DMS53 (cell line): ENCODE data around the gene PHC2.

Experiments used
- DNase-seq: peaks from one replicate; lab custom pipeline; 2025; lab: John Stamatoyannopoulos, UW

PHC2 gene

DNA sequence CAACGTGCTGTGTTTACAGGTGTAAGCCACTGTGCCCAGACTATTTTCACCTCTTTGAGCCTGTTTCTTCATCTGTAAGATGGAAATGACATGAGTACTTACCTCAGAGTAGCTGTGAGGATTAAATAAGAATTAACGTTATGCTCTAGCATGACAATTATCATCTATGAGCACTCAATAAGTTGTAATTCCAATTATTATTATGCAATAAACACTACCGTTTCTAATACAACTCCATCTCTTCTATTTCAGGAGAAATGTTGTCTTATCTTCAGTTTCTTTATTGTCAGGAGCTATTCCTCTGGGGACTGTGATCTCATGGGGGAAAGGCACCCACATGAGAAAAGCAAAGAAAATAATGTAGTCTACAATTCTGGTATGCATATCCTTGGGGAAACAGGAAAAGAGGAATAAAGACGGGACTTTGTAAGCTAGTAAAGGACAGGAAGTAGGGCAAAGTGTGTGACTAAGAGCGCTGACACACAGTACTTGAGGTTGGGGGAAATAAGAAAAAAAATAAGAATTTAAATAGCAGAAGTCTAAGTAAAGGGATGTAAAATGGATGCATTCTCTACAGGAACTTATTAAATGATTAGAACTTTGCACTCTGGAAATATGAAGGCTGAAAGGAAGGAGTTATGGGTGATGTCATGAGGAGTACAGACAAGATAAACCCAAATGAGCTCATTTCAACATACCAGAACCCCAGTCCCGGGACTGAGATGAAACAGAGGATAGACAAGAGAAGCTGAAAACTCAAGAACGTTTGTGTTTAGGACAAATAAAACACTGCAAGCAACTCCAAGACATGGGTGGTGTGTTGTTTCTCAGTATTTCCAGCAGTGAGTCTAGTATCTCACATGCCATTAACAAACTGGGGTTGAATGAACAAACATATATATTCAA lies 9.8 kb downstream of the PHC2 start:
- DNase-seq: peak; percentile 12

DNA sequence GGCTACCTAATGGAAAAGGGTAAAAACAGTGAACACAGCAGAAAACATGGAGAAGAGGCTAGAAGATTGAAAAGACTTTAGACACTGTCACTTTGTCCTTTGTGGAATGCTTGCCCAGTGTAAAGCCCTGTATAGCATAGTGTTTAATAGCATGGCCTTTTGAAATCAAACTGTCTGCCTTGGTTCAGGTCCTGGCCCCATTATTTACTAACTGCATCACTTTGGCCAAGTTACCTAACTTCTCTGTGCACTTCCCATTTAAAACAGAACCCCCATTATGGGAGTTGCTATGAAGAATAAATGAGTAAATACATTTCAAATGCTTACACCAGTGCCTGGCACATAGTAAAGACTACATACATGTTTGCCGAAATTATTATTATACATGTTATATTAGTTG lies 12.1 kb downstream of the PHC2 start:
- DNase-seq: no peak

DNA sequence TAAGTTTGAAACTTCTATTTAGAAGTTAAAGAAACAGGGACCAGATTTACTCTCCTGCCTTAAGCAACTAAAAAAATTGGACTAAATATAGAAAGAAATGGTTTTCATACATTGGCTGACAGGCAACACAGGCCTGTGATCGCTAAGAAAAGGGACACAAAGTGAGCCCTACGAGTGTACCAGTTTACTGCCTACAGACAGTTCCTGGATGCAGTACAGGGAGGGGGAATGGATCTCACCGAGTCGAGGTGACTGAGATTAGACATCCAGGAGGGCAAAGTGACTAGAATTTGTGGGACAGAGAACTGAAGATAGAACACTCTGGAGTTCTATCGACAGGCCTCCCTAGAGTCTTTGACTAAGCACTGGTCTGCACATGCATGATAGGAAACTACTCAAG lies 16.0 kb downstream of the PHC2 start:
- no peak for DNase-seq

DNA sequence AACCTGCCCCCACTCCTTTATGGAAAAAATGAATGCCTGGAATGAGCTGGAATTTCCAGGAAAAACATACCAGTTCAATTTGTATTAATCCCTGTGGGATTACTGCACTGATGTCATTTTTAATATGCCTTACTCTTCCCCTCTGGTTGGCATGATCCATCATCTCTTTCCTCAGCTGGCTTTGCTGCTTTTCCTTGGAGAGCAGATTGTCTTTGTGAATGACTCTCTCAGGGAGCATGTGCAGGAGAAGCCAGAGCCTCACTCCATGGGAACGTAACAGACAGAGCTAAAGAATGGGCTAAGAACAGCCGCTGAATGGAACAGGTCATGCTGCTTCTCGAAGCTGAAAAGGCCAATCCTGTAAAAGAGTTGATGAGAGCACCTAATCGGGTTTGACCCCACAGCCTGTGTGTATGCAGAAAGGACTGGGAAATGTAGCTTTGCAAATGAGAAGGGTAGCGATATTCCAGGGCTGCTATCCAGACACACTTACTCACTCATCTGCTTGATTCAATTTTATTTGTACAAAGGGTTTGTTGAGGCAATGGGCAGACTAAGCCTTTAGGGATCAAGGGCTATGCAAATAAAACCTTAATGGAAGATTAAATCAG lies 20.7 kb downstream of the PHC2 start:
- DNase-seq: peak; percentile 6

DNA sequence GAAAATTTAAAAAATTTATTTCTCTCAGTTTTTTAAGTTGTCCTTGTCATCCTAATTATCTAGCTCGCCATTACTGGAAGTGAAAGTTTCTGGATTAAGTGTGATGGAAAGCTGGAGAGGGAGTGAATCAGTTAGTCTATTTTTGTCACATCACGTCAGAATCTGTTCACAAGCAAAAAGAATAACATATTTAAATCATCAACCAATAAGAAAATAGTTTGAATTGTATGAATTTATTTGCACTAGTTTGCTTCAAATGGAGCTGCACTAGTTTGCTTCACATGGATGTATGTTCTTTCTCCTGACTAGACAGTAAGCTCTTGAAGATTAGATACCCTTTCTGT lies 22.8 kb downstream of the PHC2 start:
- DNase-seq: no peak

DNA sequence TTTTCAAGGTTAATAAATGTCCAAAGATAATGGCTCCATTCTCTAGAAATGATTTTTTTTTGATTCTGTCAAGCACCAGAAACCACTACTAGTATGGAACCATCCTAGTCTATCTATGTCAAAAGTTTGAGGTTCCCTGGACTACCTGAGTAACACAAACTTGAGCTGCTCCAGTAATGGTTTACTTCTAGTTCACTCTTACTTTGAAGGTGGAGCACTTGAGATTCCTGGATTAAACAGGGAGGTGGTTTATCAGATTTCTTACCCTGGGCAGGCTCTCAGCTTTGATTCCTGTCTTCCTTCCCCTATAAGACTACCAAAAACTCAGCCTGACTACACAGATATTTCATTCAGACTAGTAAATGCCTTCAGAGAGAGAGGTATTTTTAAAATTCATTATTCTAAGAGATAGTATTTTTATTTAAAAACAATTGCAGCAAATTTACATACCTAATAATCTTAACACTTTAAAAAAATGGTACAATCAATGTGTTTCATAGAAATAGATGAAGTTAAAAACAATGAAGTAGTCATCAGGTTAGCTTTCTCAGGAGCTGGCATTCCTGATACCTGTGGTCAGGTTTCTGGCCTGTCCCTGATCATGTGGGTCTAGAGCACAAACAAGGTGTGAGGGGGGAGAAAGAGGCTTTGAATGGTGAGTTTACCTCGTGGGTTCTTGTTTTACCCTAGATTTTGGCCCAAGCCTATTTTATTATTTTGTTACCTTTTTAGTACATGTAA lies 23.4 kb downstream of the PHC2 start:
- no peak for DNase-seq

DNA sequence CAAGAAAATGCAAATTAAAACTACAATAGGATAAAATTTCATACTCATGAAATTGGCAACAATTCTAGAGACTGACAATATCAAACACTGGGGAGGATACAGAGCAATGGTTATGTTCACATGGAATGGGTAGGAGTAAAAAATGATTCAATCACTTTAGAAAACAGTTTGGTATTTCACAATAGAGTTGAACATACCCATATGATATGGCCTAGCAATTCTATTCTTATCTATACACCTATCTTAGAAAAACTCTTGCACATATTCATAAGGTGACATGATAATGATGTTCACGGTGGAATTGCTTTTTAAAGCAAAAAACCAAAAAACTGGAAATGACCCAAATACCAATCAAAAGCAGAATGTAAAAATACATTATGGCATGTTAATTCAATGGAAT lies 28.7 kb downstream of the PHC2 start:
- DNase-seq: no peak

DNA sequence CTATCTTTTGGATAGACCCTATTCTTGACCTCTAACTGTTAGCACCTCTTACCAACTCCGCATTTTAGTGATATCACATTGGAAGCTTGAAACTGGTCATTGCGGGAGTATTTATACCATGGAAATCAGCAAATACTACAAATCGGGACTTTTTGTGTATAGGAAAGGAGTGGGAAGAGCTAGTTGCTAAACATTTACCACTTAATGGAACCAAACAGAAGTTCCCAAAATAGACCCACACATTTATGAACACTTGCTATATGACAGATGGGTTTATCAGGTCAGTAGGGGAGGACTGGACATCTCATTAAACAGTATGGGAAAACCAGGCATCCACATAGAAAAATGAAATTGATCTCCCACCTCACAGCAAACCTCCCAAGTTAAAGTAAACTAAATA lies 29.4 kb downstream of the PHC2 start:
- DNase-seq: no peak

DNA sequence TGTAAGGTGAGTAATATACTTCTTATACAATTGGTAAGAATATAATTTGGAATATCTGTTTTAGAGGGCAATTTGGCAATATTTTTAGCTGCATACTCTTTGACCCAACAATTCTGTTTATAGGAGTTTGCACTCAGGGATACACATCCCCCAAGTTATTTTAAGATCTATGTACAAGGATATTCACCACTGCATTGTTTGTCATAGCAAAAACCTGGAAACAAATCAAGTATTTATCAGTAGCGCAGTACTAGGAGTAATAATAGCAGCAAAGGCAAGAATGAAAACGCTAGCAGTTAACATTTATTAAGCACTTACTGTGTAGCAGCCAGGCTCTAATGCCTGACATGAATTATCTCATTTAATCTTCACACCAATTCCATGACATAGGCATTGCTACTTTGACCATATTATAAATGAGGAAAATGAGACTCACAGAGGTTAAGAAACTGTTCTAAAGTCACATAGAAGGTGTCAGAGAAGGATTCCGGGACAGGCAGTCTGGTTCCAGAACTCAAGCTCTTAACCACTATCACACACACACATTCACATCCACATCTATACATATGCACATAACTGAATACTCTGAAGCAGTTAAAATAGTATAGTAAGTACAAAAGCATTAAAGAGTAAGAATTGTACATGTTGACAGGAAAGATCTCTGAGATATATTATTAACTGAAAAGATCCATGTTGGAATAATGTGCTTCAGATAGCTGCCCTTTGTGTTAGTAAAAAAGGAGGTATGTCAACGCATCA lies 30.6 kb downstream of the PHC2 start:
- no peak for DNase-seq

DNA sequence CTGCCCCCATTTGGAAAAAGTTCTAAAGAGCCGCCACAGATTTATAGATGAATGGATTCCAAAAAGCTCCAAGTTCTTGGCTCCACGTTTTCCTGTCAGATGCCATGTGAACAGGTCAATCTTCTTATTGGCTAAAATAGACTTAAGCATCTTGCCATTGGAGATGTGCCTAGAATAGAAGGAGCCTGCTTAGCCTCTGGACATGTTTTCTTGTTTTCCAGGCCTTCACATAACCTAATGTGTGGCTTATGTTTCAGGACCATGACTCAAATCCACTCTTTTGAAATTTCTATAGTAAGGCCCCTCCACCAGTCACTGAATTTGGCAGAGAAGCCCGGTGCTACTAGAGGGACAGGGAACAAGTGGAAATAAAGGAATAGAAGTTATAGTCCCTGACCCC lies 31.5 kb downstream of the PHC2 start:
- DNase-seq: no peak

DNA sequence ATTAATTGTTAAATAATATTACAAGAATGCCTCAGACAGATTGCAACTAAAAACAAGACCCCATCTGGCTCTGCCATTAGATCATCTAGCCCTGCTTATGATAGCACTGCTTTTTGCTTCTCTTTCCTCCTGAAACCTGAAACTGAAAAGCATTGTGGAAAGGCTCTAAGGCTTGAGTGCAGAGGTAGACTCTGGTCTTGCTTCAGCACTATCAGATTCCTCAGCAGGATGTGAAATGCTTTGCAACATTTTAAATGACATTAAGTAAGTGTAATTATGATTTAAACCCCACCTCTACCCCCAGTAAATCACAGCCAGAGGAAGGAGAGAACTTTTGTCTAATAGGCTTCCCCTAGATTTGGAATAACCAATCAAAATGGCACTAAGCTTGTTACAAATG lies 32.9 kb downstream of the PHC2 start:
- DNase-seq: no peak

DNA sequence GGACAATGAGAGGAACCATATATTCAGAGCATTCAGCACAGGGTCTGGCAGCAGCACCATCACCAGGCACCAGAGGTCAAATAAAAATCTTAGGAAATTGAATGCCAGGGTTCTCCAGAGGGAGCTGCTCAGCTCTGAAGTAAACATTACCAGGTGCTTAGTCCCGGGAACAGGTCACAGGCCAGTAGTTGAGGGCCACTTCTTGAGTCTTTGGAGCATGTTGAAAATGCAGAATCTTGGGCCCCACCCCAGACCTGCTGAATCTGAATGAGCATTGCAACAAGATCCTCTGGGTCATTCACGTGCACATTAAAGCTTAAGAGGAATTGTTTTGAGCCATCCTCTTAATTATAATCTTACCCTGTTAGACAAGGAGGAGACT lies 33.8 kb downstream of the PHC2 start:
- DNase-seq: peak; percentile 30

DNA sequence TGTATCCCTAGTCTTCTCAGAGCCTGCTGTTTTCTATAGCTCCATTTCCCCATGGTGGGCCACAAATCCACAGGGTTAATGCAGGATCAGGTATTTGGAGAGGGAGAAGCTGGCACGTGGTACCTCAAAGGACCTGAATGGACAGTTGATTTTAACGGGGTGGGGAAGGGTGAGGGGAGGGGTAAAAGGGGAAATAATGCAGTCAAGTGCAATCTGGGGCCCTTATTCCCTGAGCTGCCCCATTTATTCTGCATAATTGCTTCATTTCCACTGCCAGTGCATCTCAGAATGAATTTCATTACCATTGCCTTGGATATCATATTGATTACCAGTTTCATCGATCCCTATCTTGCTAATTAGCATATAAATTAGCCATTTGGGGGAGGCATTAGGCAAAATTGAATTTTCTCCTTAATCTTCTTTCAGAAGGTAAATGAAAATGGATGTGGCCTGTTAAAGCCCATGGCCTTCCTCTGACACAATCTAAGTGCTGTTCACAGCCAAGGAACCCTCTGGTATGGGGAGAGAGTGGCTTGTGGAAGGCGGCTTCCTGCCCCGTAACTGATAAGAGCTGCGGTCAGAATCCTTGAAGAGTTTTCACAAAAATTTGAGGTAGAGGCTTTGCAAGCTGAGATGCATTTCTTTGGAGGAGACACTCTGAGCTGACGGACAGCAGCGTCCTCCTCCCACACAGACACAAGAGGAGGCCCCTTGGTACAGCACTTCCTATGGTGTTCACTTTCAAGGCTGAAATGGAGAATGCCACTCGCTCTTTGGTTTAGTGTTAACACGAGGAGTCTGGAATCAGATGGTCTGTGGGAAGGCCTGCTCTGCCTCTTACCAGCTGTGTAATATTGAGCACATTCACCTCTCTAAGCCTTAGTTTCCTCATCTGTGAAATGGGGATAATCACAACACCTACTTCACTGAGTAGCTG lies 34.4 kb downstream of the PHC2 start:
- DNase-seq: no peak

DNA sequence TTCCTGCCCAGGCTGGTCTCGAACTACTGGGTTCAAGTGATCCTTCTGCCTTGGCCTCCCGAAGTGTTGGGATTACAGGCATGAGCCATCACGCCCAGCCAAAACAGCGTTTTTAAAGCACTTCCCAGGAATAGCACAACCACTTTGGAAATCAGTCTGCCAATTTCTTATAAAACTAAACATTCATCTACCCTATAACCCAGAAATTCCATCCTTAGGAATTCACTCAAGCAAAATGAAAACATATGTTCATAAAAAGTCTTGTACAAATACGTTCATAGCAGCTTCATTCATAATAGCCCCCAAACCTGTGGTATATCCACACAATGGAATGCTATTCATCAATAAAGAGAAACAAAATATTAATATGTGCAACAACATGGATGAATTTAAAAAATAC lies 36.1 kb downstream of the PHC2 start:
- DNase-seq: no peak

DNA sequence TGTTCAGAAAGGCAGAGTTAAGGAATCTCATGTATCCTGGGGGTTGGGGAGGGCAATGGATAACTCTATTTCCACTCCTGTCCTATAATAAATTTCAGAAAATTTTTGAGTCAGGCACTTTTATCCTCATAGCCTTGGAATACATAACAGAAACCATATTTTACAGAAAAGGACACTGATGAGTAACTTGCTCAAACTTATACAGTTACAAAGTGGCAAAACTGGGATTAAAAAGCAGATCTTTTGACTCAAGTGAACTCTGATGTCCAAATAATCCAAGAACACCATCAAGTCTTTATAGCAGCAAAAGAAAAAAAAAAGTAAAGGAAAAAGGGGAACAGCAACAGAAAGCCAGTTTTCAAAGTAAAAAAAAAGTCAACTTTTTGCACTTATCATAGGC lies 36.9 kb downstream of the PHC2 start:
- DNase-seq: no peak

DNA sequence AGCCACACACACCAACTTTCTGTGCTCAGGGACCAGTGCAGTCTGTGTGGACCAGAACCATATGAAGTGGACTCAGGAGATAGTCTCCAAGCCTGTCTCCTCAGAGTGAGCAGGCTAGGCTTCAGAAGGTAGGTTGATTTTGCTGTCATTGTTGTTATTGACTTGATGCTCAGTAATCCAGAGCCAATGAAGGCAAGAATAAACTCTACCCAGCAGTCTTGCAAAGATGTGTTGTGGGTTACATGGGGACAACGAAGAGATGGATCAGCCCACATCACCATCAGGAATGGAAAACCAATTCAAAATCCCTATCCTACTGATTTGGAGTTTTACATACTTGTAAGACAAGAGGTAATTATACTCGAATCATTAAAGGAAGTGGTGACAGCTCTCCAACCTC lies 37.4 kb downstream of the PHC2 start:
- DNase-seq: no peak

DNA sequence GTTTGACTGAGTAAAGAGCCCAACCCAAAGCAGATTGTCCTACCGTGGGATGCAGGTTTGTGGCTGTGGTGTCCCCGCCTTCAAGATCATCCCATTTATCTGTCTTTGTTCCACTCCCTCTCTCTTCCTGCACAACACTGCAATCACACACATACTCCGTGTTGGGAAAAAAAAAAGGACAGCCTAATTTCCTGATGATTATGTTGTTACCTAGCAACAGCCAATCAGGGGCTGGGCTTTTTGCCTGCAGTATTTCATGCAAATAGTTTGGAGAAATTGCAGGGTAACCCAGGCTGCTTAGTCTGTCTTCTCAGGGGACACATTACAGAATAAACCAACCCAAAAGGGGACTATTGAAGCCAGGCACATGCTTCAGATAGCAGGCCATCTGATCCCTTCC lies 38.3 kb downstream of the PHC2 start:
- DNase-seq: no peak

DNA sequence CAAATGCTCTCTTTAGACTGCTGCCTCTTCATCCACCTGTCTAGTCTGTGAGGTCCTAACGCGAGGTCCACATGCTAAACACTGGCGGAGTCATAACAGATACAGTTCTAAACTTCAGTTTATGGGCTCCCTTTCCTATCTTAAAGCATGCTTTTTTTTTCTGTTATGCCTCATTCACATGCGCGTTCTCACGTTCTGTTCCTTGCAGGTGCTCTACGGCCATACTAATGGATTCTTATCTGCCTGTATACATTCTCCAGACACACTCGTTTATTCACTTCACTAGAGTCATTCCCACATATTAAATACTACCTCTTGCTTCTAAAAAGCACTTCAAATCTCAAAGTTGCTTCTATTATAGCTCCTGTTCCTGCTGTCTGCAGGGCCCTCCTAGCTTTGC lies 38.7 kb downstream of the PHC2 start:
- DNase-seq: no peak

DNA sequence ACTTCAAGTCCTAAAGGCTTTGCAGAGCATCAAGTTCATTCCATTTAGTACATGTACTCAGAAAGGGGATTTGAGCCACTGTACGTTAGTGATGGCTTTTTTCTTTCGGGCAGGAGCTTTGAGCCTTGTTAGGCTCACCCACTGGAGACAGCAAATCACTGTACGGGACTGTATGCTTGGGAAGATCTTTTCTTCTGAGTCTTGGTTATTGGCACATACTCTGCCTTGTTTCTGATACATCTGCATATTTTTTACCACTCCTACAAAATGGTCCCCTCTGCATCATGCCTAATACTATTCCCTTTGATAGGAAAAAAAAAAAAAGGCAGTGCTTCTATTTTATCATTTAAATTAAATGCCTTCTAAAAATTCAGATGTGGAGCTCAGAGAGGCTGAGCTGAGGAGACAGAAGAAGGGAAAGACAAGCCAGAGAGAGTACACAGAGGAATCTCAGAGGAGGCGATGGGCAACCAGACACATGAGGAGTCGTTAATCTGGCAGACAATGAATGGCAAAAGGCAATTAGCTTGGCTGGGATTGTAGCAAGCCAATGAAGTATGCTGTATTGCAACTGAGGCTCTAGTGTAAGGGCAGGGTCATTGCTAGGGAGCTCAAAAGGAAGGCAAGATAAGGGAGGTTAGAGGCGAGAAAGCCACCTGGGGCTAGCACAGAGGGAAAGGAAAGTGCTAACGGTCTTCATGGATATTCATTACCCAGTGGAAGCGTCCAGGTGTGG lies 39.4 kb downstream of the PHC2 start:
- DNase-seq: no peak

DNA sequence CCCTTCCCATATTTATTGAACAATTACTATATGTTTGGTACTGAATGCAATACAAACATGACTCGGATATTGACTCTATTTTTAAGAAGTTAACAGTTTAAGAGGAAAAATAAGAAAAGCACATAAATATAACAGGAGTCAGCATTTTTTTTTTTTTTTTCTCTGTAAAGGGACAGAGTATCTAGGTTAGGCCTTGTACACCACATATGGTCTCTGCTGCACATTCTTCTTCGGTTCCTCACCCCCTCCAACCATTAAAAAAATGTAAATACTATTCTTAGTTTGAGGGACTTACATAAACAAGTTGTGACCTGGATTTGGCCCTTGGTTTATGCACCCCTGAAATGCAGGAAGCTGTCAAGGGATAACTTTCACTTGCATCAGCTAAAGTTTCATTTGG lies 40.4 kb downstream of the PHC2 start:
- no peak for DNase-seq
